ENCODE measurements around the gene EIF4E2. TPM values are rescaled to one million over a fixed set of nuclear protein-coding genes. Genes with fewer than 3 reads are reported as not detected.

EIF4E2 gene
- total RNA-seq, 4 donors from 2014 or later, result 29.2 to 44.7 (median 34.6) TPM

DNA sequence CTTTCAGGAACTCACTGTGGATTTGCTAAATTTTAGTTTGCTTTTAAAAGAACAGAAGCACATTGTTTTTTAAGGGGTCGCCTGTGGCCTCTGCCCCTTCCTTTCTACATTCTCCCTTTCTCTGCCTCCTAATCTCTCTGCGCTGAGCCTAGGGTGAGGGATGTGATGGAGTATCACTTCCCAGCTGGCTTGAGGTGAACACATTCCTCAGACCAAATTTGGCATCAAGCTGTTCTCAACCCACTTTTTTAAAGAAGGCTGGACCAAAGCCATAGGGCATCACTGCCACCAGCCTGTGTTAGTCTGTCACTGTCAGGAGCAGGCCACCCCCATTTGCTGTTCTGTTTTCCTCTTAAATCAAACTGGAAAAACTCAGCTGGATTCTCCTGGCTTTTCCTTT is 27.4 kb downstream of the EIF4E2 start:
- no peak for DNase-seq (ENCODE audit: low spot score in 2 of 2)
- TF ChIP-seq POLR2A (IDR thresholded peaks at IDR 0.05), result no peak
- TF ChIP-seq, protein P1, sequence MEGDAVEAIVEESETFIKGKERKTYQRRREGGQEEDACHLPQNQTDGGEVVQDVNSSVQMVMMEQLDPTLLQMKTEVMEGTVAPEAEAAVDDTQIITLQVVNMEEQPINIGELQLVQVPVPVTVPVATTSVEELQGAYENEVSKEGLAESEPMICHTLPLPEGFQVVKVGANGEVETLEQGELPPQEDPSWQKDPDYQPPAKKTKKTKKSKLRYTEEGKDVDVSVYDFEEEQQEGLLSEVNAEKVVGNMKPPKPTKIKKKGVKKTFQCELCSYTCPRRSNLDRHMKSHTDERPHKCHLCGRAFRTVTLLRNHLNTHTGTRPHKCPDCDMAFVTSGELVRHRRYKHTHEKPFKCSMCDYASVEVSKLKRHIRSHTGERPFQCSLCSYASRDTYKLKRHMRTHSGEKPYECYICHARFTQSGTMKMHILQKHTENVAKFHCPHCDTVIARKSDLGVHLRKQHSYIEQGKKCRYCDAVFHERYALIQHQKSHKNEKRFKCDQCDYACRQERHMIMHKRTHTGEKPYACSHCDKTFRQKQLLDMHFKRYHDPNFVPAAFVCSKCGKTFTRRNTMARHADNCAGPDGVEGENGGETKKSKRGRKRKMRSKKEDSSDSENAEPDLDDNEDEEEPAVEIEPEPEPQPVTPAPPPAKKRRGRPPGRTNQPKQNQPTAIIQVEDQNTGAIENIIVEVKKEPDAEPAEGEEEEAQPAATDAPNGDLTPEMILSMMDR (IDR thresholded peaks at IDR 0.05), result no peak
- intact Hi-C loops (cut with DNase I; ENCODE audit: low total_unique reads), result no loop called here
- no peak overlapping the region for H3K4me3 ChIP-seq (ENCODE audit: low read depth, poor library complexity, severe bottlenecking)
- 84 to 92% methylated on average over 2 of the region's 2 CpGs for WGBS, 2 donors

DNA sequence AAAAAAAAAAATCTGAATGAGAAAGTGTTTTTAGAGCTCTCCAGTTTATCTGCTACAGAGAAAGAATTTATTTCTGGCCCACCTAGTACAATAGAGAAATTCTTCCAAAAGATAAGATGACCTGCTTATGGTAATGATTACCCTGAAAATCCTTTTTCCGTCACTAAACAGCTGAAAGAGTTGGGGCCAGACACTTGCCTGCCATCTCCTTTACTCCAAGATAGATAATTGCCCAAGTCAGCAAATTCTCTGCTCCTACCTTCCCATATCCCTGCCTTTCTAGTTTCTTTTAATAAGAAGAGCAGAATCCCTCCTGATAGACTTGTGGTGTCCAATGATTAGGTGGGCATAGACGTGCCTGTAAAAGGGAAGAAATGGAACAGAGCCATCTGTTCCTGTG is 28.1 kb downstream of the EIF4E2 start:
- 90 to 99% methylated on average over 2 of the region's 2 CpGs for WGBS, 2 donors
- no peak overlapping the region for H3K4me3 ChIP-seq (ENCODE audit: low read depth, poor library complexity, severe bottlenecking)
- intact Hi-C loops (cut with DNase I; ENCODE audit: low total_unique reads), result no loop called here

DNA sequence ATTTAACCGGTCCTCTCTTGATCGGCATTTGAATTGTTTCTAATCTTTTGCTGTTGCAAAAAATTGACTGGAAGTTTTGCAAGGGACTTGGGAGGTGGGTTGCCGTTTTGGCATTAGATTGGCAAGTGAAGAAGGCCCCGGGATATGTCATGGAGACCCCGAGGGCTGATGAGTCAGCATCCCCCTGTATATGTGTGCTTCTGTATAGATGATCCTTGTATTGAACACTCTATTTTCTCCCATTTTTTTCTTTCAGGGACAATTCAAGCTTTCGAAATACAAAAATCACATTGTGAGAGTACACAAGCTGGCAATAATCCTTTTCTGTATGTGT is 30.1 kb downstream of the EIF4E2 start:
- no peak for DNase-seq (ENCODE audit: low spot score in 2 of 2)
- intact Hi-C loops (cut with DNase I; ENCODE audit: low total_unique reads), result no loop called here
- WGBS, 2 donors, result 93 to 95% methylated on average over 6 of the region's 6 CpGs
- no peak overlapping the region for H3K4me3 ChIP-seq (ENCODE audit: low read depth, poor library complexity, severe bottlenecking)
- TF ChIP-seq, protein P1 (IDR thresholded peaks at IDR 0.05), result no peak
- TF ChIP-seq POLR2A (IDR thresholded peaks at IDR 0.05), result no peak

More for the DNA sequence above, 28.1 kb downstream of the EIF4E2 start:
- no peak for TF ChIP-seq POLR2A (IDR thresholded peaks at IDR 0.05)
- TF ChIP-seq, protein P1 (IDR thresholded peaks at IDR 0.05), result no peak
- DNase-seq (ENCODE audit: low spot score in 2 of 2), result no peak

DNA sequence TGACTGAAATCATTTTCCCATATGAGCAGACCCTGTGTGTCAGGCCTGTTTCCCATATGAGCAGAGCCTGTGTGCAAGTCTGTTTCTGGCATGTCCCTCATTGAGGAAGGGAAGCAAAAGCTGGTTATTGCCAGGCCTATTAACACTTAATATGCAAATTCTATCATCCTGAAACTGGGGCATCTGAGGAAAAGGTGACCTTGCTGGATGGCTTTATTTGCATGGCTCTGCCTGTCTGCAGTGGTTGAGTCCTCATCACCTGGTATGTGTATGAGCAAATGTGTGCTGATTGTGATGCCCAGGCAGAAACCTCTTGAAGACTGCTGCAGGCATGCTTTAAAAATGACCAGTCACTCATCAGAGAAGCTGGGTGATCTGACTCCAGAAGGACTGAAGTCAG is 31.2 kb downstream of the EIF4E2 start:
- intact Hi-C loops (cut with DNase I; ENCODE audit: low total_unique reads), result no loop called here
- H3K4me3 ChIP-seq (ENCODE audit: low read depth, poor library complexity, severe bottlenecking), result no peak overlapping the region
- TF ChIP-seq, protein P1 (IDR thresholded peaks at IDR 0.05), result no peak
- DNase-seq (ENCODE audit: low spot score in 2 of 2), result no peak

DNA sequence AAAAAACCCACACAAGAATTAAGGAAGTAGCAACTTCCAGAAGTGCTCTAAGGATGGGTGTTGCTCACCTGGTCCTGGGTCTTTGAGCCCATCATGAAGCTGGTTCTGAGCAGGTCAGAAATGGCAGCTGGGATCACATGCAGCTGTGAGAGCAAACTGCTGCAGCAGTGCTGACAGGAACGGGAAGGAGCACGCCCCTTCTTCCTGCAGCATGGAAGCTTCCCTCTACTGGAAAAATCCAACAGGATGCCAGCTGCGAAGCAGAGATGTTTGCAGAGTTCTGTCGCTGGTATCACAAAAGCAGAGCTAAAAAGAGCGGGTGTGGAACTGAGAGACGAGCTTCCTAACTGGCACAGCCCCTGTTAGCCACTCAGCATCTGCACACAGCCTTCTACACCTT is 33.7 kb downstream of the EIF4E2 start:
- 78 to 81% methylated on average over 6 of the region's 6 CpGs for WGBS, 2 donors
- DNase-seq (ENCODE audit: low spot score in 2 of 2), result no peak
- TF ChIP-seq, protein P1 (IDR thresholded peaks at IDR 0.05), result no peak
- no peak for TF ChIP-seq POLR2A (IDR thresholded peaks at IDR 0.05)
- H3K4me3 ChIP-seq (ENCODE audit: low read depth, poor library complexity, severe bottlenecking), result no peak overlapping the region
- intact Hi-C loops (cut with DNase I; ENCODE audit: low total_unique reads), result no loop called here

DNA sequence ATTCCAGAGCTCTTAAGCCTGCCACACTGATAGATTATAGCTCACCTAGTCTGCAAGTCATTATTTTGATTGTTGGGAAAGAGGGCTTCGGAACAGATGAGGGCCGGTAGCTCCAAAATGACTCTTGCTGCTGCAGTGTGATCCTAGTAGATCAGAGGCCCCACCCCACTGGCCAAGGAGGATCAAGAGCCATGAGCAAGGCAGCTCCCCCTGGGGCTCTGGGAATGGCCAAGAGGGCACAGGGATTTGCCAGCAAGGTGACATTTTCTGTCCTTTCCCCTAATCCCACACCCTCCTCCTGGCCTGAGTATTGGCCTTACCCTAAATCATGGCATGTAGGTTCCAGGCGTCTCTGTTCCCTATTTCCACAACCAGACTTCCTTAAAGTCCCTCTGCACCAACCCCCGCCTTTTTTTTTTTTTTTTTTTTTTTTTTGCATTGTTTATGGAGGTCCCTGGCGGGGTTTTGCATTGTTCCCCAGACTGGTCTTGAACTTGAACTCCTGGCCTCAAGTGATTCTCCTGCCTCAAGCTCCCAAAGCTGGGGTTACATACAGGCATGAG is 36.5 kb downstream of the EIF4E2 start:
- intact Hi-C loops (cut with DNase I; ENCODE audit: low total_unique reads), result no loop called here
- no peak for DNase-seq (ENCODE audit: low spot score in 2 of 2)
- 73 to 81% methylated on average over 5 of the region's 5 CpGs for WGBS, 2 donors
- TF ChIP-seq POLR2A (IDR thresholded peaks at IDR 0.05), result no peak
- TF ChIP-seq, protein P1 (IDR thresholded peaks at IDR 0.05), result no peak
- H3K4me3 ChIP-seq (ENCODE audit: low read depth, poor library complexity, severe bottlenecking), result no peak overlapping the region
